Heart left ventricle (tissue), 13 donors: ENCODE data around the gene AJM1.
"Not testable (repeated sequence)": the region's sequence is repeated elsewhere in the genome, so short reads cannot be mapped to it uniquely, and the experiment has no call there.

Experiments
- CTCF ChIP-seq, 12 donors: fragments of 200-600 bp; sonication (generic) in 4 of 12; IDR thresholded peaks; one replicate each; pipeline versions ENCODE4 v1.5.0 to v1.8.0; 2018 to 2022; ENCODE audit warnings: antibody characterized with exemption in 12 of 12, mild to moderate bottlenecking in 5 of 12
- POLR2A ChIP-seq, 2 donors: fragments of 450-650 bp; IDR thresholded peaks; one replicate each; pipeline ENCODE4 v1.6.1; 2017; ENCODE audit warnings: antibody characterized with exemption in 2 of 2, mild to moderate bottlenecking in 2 of 2, moderate library complexity in 2 of 2
- donor health status: ischemic (EF 13 %, LVEDD 7.1; RV severe dilation, severe dysfunction).
- donor health status: DM: no; HTN: yes; CAD: no.
- donor health status: DM: no; HTN: no; CAD: no.
- donor health status: ischemic (EF 25% LVEDD 6.9; RV normal size, moderate dysfunction).
- donor health status: ischemic (EF 25% LVEDD 5.7; RV mildly dilated, moderate dysfunction).
- donor health status: ischemic (EF 35%, LVEDD 5.7; RV mildly dilated, moderate dysfunction).
- donor health status: nonischemic (EF 11% LVEDD 7.7; RV severe dilation, severe dysfunction).
- donor health status: DM: yes; HTN: yes; CAD: no.
- donor health status: PGD.
- donor health status: ischemic (EF 29% LVEDD 5.4; RV normal size, mild dysfunction).
- donor health status: nonischemic (EF 23%, LVEDD 6.1; RV moderate dilation, normal function).

GRCh38 chr9:136841646-136842379, 465 bp upstream of the AJM1 start:
- TF ChIP-seq CTCF, POLR2A (IDR thresholded peaks at IDR 0.05): not testable (repeated sequence)
